ENCODE data around the gene USP1.

USP1 gene, protein sequence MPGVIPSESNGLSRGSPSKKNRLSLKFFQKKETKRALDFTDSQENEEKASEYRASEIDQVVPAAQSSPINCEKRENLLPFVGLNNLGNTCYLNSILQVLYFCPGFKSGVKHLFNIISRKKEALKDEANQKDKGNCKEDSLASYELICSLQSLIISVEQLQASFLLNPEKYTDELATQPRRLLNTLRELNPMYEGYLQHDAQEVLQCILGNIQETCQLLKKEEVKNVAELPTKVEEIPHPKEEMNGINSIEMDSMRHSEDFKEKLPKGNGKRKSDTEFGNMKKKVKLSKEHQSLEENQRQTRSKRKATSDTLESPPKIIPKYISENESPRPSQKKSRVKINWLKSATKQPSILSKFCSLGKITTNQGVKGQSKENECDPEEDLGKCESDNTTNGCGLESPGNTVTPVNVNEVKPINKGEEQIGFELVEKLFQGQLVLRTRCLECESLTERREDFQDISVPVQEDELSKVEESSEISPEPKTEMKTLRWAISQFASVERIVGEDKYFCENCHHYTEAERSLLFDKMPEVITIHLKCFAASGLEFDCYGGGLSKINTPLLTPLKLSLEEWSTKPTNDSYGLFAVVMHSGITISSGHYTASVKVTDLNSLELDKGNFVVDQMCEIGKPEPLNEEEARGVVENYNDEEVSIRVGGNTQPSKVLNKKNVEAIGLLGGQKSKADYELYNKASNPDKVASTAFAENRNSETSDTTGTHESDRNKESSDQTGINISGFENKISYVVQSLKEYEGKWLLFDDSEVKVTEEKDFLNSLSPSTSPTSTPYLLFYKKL

DNA sequence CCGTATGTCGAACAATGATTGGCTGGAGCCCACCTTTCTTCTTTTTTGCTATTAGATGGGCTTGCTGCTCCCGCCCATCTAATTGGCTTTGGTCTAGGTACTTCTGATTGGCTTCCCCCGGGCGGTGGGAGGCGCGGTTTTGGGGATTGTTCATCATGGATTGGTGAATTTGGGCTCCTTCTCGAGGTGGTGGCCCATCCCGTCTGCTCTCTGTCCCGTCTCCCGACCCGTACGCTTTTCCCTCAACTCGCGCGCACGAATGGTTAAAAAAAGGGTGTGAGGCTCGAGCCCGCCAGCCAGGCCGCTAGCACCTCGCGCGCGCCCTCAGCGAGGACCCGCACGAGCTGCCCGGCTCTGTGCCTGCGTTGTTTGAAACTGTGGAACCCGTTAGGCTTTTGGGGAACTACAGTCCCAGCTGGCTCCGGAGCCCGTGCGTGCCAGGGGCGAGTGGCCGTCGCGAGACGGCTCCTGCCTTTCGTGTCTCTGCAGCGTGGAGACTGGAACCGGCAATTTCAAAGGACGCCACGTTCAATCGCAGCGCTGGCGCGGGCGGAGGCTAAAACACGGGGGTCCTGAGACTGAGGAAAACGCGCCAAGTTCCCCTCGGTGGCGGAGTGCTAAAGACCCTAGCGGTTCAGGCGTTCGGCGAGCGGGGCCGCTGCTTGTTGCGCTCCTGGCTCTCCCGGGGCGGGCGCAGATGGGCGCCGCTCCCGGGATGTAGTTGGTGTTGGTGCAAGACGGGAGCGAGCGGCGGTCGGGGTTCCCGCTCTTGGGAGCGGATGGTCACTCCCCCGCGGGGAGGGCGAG is at the start of gene USP1:
Gene USP1 (plus strand): TSS at position 584 of the 807 bp plus-strand sequence. CDS start 2,819 bp downstream, outside the sequence.
- DNase-seq: peak; percentile 99

DNA sequence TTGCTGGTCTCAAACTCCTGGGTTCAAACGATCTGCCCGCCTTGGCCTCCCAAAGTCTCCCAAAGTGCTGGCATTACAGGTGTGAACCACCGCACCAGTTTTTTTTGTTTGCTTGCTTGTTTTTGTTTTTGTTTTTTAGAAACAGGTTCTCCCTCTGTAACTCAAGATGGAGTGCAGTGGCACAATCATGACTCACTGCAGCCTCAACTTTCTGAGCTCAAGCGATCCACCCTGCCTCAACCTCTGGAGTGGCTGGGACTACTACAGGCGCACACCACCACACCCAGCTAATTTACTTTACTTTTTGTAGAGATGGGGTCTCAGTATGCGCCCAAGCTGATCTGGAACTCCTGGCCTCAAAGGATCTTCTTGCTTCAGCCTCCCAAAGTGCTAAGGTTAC is 47.3 kb upstream of the USP1 start:
- no peak for DNase-seq

DNA sequence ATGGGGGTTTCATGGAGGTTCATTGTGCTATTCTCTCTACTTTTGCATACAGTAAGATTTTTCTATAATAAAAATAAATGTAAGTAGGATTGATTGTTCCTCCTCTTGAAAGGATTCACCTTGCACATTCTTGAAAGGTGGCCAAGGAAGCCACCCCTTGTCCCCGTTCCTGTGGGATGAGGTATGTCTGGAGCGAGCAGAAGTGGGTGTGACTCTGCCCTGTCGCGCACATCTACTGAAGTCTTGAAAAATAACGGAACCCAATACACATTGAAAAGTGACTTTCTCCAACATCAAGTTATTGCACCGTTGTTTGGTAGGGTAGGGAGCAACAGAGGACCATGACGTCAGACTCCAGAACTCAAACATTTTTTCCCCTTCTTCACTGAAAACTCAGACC is 46.8 kb upstream of the USP1 start:
- no peak for DNase-seq

DNA sequence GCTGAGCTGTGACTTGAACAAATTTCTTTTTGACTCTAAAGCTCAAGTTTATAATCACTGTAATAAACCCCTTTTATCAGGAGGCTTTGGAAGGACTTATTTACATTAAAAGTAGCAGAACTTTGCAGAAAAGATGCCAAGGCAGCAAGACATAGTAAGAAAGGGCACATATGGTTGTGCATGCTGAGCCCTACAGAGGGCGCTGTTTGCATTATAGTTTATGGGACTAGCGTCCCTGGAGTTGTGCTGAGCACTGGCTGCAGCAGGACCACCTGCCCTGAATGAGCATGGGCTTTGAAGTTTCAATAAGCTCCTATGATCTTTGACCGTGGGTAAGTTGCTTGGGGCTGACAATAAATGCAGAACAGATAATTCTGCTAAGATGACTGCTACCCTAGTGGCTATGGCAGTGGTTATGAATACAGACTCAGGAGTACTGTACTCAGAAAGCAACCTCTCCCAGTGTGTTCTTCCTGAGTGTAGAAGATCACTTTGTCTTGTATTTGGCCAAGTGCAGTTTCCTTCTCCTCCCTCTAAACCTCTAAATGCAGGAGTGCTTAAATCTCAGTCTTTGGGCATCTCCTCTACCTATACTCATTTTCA is 45.4 kb upstream of the USP1 start:
- DNase-seq: no peak

DNA sequence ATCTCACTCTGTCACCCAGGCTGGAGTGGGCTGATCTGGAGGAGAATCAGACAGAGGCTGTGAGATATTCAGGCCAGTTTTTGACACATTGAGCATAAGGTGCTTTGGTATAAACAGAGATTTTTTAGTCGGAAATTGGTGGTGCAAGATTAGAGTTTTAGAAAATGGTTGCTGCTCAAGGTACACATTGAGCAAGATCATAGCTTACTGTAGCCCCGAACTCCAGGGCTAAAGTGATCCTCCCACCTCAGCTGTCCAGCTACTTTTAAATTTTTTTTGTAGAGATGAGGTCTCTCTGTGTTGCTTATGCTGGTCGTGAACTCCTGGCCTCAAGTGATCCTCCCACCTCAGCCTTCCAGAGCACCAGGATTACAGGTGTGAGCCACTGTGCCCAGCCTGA is 43.9 kb upstream of the USP1 start:
- DNase-seq: no peak

DNA sequence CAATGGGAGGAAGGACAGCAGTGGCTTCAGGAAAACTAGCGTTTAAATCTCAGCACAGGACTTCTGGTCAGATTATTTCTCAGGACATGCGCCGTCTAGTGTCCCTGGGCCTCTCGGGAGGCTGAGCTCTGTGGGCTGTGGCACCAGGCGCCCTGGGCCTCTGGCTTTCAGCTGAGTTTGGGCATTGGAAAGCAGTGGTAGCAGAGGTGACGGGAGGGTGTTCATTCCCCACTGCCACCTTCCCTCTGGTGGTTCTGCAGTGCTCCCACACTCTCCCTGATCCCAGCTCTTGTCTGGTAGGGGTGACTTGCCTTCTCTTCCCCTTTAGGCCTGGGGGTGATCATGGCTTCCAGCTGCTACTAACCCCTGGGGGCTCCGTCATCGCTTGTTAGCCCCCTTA is 42.2 kb upstream of the USP1 start:
- DNase-seq: no peak

DNA sequence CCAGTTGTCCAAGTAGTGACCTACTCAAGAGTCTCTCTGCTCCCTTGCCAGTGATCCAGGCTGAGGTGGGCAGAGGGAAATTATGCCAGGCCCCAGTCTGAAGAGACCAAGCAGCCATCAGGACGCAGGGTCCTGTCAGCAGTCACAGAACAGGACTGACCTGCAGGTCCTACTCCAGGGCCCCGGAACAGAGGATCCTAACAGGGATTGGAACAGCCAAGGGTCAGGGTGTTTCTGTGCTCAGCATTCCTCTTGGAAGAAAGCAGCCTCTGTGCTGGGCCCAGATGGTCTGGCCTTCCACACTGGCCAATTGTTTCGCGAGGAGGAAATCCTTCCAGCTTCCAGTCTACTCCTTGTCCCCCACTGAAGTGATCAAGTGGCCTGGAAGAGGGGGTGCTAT is 41.6 kb upstream of the USP1 start:
- DNase-seq: no peak

DNA sequence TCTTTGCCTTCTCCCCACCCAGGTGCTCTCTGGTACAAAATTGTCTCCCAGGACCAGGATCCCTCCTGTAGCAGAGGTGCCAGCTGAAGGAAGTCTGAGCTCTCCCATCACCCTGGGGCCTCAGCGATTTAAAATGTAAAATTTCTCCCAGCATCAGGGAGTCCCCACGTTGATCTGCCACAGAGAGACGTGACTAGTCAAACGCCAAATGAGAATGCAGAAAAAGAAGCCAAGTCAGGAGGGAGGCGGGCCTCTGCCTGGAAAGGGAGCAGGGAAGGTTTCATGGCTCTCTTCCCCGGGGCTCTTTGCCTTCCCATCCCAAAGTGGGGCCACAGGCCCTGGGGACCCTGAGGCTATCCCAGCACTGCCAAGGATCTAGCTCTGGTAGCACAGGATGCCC is 40.0 kb upstream of the USP1 start:
- DNase-seq: no peak

DNA sequence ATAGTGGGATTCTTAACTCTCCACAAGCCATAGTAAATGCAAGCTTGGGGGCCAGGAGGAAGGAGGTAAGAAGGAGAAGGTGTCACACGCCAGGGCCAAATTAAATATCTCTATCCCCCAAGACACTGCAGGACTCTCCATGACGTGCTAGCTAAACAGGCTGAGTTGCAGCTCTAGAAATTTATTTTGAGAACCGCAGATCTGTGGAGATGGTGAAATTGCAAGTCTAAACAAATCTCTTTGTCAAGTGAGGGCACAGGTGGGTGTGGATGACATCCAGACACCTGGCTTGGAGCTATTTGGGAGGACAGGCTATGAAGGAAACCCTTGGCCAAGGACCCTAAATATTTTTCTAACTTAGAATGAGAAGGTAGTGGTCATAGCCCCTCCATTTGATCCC is 39.5 kb upstream of the USP1 start:
- no peak for DNase-seq

DNA sequence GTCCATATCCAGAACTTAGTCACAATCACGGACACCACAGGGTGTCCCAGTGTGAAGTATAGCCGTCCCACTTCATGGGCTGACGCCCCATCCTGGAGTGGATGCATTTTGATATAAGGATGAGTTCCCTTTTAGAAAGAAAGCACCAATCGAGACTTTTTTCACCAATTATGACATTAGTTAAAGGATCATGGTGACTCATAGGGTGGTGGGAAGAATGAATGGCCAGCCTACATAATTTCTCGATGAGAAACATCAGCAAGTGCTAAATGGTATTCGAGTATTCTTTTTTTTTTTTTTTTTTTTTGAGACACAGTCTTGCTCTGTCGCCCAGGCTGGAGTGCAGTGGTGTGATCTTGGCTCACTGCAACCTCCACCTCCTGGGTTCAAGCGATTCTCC is 38.5 kb upstream of the USP1 start:
- DNase-seq: no peak

DNA sequence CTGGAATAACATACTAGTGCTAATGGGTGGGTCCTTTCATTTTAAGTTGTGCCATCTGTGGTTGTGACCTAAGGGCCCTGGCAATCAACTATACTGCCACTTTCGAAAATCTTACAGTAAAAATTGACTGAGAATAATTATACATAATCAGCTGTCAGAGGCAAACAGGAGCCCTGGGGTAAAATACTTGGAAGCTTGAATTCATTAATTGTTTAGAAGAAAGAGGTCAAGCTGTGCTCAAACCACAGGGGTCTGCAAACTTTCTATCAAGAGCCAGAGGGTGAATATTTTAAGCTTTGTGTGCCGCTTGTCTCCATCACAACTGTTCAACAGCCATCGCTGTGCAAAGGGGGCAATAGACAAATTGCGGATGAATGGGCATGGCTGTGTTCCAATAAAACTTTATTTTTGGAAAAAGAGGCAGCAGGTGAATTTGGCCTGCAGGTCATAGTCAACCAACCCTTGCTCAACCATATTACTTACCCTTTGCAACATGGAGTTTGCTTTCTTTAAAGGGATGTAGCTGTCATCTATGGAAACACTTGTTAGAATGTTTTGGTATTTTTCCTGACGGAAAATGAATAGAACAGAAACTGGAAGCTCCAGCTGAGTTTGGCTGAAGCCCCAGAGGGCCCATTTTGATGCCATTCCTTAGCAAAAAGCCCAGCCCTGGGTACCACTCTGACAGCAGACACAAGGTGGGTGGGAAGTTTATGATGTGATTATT is 35.7 kb upstream of the USP1 start:
- DNase-seq: no peak

DNA sequence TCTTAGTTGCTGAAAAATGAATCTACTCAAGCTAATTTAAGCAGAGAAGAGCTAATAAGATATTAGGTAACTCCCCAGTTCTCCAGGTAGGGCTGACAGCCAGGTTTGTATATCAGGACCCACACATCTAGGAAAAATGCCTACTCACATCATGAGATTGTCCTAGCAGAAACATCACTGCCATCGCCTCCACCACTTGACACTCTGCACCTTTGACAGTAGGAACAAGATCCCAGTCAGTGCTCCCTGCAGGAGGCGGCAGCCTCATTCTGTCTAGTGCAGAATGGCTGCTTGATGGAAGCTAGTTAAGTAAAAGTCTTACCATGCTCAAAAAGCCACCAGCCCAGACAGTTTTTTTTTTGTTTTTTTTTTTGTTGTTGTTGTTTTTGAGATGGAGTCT is 31.6 kb upstream of the USP1 start:
- no peak for DNase-seq

DNA sequence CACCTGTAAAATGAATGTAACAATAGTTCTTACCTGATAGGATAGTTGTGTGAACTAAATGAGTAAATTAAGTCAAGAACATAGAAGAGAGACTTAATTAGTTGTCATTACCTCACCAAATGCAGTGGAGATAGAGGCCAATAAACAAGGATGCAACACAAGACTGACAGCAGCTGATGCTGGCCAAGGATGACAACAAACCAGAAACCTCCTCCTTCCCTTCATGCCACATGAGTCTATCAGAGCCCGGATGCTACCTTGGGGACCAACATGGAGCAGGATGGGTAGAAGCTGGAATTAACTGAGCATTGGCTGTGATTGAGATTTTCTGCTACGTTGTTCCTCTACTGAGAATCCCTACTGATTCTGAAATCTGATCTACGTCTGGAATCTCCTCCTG is 30.3 kb upstream of the USP1 start:
- DNase-seq: no peak

DNA sequence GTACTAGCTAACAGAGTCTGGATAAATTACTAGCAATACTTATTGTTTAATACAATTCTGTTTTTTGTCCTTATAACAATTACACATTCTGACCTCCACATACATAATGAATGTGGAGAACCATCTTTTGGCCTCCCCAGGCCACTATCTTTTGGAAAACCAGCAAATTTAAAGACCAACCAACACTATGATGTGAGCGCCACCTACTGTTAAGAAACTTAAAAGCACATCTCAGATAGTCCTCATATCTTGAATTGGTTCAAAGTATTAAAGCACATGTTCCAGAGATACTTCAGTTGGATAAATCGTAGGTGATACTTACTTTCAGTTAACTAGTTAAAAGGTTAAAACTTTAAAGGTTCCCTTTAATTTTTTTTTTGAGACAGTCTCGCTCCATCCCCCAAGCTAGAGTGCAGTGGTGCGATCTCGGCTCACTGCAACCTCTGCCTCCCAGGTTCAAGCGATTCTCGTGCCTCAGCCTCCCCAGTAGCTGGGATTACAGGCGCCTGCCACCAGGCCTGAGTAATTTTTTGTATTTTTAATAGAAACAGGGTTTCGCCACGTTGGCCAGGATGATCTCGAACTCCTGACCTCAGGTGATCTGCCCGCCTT is 29.3 kb upstream of the USP1 start:
- no peak for DNase-seq

DNA sequence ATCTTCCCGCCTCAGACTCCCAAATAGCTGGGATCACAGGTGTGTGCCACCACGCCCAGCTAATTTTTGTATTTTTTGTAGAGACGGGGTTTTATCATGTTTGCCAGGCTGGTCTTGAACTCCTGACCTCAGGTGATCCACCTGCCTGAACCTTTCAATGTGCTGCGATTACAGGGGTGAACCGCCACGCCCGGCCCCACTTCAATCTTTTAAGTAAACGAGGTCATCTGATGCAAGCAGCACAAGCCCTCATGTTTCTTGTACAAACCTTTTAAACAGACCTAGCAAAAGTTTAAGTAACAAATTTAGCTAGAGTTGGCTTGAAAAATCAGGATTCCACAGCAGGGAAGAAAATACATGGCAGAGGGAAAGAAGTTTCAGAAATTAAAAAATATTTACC is 21.2 kb upstream of the USP1 start:
- DNase-seq: no peak

DNA sequence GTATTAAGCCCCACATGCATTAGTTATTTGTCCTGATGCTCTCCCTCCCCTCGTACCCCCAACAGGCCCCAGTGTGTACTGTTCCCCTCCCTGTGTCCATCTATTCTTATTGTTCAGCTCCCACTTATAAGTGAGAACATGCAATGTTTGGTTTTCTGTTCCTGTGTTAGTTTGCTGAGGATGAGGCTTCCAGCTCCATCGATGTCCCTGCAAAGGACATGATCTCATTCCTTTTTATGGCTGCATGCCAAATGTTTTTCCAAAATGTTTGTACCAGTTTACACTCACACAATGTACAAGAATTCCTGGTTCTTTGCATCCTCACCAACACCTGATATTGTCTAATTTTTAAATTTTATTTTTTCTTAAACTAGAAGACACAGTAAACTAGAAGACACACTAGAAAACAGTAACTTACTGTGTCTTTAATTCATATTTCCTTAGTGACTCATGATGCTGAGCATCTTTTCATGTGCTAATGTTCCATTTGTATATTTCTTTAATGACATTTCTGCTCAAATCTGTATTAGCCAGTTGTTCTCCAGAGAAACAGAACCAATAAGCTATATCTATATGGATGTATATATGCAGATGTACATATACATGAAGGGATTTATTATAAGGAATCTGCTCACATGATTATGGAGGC is 19.4 kb upstream of the USP1 start:
- DNase-seq: no peak

DNA sequence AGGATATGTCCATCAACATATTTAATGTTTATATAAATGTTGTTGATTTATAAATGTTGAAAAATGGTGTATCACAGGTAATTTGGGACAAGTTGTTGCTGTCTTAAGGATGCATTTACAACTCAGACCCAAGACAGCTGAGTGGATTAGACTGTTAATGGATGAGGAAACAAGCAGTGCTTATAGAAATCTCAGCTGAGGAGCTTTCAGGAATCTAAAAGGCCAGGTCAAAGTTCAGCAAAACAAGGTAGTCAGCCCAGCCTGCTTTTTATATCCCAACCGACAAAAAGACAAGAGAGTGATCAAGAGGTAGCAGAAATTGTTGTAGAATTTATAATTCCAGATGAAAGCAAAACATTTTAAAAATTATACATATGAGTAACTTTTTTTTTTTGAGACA is 16.6 kb upstream of the USP1 start:
- DNase-seq: no peak

DNA sequence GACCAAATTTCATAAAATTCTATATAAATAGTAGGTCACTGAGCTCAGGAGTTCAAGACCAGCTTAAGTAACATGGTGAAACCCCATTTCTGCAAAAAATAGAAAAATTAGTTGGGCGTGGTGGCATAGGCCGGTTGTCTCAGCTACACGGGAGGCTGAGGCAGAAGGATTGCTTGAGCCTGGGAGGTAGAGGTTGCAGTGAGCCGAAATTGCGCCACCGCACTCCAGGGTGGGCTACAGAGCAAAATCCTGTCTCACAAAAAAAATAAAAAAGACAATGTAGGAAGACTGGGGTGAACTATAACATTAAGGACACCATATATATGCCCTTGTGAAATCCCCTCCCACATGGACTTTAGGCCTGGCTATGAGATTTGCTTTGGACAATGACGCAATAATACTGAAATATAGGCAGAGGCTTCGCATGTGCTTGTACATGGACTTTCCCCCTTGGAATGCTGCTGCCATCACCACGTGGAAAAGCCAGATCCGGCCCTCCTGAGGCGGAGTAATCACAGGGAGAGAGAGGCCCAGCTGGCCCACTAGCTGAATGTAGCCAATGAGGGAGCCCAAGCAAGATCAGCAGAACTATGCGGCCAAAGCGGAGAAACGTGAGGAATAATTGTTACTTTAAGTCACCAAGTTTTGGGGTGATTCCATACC is 13.1 kb upstream of the USP1 start:
- no peak for DNase-seq

DNA sequence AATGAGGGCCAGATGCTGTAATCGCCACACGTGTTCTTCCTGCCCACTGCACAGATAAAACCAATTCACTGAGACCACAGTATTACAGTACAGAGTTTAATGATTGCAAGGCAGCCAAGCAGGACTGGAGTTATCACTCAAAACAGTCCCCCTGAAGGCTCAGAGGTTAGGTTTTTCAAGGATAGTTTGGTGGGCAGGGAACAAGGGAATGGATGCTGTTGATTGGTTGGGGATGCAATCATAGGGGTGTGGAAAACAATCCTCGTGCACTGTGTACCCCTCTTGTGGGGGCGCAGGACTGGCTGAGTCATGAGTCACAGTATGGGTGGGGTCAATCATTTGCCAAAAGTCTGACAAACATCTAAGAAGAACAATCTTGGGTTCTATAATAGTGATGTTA is 12.4 kb upstream of the USP1 start:
- no peak for DNase-seq

DNA sequence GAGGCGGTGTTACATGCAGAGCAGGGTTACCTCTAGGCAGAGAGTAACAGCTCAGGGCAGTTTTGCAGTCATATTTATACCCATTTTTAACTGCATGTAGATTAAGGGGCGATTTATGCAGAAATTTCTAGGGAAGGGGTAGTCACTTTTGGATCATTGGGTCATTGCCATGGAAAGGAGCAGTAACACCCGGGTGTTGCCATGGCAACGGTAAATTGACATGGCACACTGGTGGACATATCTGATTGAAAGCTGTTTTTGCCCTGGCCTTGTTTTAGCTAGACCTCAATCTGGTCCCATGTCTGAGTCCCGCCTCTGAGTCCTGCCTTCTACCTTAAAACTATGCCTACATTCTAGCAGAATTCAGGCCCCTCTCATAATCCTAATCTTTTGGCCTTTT is 11.8 kb upstream of the USP1 start:
- DNase-seq: no peak

DNA sequence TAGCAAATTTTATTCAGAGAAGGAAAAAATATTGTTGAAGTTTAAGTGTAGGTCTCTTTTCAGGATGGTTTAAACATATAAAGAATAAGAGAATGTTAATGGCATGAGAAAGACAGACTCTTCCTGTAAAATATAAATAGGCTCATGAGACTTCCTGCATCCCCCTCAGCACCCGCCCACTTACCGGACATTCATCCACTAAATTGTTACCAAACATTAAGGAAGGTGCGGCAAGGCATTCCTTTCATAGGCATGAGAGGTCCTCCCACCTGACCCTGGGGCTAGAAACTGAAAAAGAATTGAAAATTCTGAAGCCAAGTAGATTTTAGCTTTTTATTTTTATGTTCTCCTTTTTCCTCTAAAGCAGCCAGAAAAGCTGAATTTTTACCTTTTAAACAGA is 10.6 kb upstream of the USP1 start:
- no peak for DNase-seq

All from NK-92 treated with Interleukin-12 subunit alpha and Interleukin-12 subunit beta, amount 100 ng/mL, for 24 hours (cell line).